HG02678 (cell line): ENCODE results near the gene DGKI.

Source experiments
- ATAC-seq: cut with Tn5 transposase; IDR thresholded peaks from one replicate; pipeline ENCODE4 v1.9.1; 2021; ENCODE audit warnings: mild to moderate bottlenecking, moderate library complexity; ENCODE audit not compliant: unreplicated experiment

The DGKI gene

DNA sequence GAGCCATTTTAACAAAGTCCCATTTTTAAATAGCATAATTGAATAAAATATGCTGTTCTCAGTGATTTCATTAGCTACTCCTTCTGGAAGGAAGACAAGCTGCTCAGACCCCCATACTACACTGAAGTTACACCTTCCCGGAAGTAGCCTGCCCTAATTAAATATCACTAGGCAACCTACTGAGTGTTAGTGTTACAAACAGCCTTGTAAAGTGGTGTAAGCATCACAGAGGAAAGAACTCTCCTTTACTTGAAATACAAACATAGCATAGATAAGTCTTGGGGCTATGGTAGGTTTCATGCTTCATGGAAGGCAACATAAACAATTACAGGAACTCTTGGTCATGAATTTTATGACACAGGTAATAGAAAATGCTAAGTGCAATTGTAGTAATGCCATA, 459.8 kb downstream of the DGKI start:
- ATAC-seq: no peak

DNA sequence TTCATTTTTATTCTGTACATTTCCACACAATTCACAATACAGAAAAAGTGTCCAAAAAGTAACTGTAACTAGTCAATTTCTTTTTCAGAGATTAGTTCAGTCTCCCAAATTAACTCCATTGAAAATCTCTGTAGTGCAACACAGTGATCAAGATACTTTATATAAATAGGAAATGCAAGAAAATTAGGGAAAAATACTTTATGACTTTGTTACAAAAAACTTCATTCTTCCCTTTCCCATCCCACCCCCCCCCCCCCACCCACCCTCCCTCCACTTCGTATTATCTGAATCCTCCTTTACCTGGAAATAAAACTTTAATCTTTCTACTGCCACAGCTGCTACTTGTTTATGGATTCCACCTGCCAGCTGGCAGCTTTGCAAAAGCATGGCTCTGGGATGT, 465.7 kb downstream of the DGKI start:
- ATAC-seq: no peak

DNA sequence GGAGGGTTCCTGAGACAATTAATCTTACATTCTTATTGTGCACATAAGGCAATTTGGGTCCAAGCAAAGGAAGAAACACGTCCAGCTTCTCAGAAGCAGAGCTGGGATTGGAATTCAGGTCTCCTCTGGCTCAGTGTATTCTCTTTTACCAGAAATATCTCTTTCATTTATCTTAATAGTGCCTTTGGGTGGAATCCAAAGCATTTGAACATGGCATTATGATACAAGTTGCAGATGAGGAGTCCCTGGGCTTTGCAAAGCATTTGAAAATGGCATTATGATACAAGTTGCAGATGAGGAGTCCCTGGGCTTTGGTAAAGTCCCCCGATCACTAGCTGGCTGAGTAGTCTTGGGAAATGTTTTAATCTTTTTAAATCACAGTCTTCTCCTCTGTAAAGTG, 473.3 kb downstream of the DGKI start:
- no peak for ATAC-seq

DNA sequence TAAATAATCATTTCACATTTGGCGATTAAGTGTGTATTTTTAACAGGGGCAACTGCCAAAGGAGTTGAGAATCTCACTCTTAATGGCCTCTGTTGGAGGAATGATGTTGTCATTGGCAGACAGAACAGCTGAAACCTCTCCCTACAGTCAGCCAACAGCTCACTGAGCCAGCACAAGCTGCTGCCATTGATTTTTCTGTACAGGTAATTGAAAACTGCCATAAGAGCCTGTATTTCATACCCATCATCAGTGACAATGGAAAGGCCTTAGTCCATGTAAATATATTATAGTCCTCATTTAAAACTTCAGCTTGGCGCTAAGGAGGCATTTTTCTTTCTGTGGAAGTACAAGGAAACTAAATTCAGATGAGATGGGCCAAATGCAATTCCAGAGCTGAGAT, 475.2 kb downstream of the DGKI start:
- no peak for ATAC-seq

DNA sequence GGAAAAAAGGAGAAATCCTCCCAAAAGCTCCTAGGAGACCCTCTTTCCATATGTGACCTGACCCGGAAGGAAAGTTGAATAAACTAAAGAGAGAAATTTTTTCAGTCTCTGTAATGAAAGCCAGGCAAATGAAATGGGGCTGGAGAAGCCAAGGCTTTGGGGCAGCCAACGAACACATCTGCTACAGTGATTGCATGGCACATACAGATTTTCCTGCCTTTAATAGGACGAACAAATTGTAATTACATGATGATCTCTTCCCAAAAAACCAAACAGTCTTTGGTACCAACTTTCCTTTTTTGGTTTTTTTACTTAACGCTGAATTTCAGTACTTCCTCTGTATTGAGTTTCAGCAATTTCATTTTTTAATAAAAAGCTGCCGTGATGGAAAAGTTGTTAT, 479.8 kb downstream of the DGKI start:
- no peak for ATAC-seq

DNA sequence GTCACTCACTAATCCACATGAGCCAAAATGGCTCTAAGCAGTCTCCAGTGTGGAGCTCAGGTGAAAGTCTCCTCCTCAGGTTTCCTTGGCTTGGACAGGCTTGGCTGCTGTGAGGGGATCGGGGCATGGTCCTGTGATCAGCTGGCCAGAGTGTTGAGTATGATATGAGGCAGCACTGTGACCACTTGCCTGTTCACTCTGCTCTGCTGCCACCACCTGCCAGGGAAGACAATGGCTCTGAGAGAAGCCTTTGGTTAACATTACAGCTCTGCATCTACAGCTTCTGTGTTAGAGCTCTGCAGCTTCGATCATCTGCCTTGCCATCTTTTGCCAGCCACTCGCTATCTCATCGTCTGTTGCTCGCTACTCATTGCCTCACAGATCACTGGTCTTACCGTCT, 483.1 kb downstream of the DGKI start:
- ATAC-seq: no peak

DNA sequence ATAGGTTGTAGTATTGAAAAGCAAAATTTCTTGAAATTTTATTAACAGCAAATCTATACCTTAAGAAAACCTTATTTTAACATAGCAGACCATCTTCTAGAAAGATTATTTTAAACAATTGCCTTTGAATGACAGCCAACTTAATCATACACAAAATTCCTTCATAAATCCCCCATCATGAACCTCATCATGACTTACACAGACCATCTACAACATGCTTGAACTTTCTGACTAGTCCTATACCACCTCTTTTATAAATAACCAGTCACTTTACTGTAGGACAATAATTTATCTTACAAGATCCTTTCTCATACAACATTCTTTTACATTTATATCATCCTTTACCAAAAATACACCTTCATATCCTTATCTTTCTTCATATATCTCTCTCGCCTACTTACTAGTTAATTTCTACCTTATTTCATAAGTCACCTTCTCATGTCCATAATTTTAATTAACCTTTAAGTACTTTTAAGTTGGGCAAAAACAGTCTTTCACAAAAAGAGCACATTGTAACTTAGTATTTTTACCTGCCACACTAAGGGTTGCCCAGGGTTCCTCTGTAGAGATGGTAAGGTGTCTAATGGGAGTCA, 486.6 kb downstream of the DGKI start:
- no peak for ATAC-seq

DNA sequence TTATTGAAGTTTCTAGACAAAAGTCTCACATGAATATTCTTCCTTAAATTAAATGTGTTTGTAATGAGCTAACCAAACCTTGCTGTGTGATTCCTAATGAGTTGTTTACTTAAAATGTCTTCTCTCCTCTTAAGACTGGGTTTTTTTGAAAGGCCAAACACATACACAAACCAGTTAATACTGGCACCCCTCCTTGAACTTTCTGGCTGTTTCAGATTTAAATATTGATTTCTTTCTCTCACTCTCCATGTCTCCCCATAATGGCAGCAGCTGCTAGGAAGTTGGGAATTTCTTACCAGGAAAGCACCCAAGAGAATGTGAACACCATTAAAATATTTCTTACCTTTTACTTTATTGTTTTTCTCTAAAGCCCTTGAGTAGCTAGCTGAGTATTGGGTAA, 491.8 kb downstream of the DGKI start:
- no peak for ATAC-seq

DNA sequence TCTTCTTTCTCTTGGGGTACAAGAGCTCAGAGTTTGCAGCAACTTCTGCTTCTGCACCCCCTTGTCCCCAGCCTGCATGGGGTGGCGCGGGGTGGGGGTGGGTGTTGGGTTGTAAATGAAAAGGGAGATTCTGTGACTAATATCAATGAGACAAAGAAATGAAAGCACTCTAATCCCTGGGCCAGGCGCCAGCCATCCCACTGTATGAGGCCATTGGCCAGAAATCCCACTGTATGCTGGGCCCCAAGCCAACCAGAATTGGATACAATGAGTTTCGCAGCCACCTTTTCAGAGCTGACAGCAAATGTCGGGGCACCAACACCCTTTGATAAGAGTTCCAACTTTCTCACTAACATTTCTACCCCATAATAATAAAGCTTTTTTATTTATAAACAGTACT, 492.4 kb downstream of the DGKI start:
- no peak for ATAC-seq

DNA sequence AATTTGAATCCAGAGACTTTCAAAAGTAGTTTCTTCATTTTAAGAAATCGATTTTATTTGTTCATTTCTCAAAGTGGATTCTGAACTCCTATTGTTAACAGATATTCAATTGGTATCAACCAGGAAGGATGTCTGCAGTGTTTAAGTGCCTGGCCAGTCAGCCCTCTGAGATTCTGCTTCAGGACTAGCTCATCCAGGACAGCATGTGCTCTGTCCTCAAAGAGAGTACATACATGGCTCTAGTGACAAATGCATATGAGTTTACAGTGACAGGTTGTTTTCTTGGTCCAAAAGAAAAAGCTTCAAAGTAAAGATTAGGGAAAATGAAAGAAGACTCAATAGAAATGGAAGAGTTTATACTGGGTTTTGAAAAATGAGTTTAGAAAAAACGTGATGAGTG, 494.8 kb downstream of the DGKI start:
- no peak for ATAC-seq

DNA sequence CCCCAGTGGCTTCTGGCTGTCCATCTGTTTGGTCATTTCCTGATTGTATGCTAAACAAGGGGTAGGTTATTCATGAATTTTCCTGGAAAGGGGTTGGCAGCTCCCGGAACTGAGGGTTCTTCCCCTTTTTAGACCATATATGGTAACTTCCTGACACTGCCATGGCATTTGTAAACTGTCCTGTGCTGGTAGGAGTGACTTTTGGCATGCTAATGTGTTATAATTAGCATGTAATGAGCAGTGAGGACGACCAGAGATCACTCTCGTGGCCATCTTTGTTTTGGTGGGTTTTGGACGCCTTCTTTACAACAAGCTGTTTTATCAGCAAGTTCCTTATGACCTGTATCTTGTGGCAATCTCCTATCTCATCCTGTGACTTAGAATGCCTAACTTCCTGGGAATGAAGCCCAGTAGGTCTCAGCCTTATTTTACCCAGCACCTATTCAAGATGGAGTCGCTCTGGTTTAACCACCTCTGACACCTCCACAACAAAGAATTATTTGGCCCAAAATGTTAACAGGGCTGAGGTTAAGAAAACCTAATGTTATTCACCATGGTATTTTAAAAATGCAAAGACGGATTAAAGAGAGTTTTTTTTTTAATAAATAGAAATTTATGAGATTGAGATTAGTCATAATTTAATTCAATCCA, 500.9 kb downstream of the DGKI start:
- no peak for ATAC-seq

DNA sequence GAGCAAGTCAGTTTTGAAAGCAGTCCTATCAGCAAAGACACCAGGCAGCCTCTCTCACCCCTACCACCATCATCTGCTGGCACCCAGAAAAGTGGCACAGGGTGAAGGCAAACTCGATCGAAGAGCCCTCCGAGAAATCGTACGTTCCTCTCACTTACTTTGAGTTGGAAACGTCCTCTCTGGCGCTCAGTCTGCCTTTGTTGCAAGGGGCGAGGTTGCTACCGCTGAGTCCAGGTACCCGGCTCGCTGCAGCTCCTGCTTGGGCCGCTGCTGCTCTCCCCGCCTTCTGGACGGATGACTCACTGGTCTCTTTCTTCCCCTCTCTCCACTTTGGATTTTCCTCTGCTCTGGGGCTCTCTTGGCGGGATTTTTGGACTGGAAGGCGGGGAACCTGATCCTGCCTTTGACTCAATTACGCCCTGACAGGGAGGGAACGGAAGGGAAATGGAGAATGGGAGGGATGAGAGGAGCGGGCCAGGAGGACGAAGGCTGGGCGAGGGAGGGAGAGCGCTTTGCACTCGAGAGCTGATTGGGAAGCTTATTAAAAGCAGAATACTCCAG, 503.4 kb downstream of the DGKI start, which contains the start of gene PTN:
TSS of gene PTN (minus strand) at position 453 of the 561 bp plus-strand sequence. CDS start 88,760 bp downstream, outside the sequence.
- ATAC-seq: no peak

DNA sequence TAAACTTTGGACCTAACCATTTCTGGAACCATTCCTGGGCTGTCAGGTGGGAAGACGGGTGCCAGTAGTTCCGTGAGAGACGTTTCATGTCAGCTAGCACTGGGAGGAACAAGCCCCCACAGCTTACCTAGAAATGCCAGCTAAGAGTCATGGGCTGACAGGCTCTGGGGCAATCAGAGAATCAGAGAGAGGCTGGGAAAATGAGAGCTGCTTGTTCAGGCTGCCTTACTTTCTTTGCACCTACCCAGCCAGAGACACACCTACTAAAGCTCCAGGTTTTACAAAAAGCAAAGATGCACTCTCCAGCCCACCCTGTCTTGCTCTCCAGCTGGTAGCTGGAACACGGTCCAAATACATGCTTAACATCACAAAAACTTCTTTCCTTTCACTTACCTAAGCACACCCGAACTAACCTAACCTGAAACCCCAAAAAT, 503.9 kb downstream of the DGKI start:
- ATAC-seq: no peak

DNA sequence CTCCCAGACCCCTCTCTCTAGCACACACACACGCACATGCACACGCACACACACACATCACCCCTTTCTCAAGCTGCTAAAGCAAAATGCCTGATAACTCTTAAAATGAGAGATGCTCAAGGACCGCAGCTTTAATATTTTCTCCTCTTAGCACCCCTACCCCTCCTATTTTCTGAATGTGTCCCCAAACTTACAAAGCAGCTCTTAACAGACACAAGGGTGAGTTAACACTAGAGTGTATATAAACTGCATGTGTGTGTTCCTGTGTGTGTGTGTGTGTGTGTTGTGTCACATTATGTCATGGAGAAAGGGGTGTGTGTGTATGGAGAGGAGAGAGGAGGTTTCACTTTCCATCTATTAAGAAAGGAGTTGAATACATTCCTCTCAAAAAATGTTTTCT, 504.5 kb downstream of the DGKI start:
- no peak for ATAC-seq

DNA sequence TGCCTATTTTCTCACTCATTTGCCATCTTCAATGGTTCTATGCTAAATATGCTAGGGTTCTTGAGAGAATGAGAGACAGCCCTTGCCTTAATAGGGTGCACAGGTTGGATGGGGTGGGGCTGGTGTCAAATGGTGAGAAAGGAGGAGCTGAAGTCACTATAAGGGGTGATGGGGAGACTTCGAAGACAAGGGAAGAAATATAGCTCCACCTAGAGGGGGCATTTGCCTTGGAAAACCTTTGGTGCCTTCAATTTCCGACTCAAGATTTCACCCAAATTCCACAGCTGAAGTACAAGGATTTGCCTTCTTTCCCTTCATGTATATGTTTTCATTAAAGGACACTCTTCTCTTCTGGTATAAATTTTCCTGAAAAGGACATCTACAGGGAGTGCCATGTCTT, 508.9 kb downstream of the DGKI start:
- ATAC-seq: no peak

DNA sequence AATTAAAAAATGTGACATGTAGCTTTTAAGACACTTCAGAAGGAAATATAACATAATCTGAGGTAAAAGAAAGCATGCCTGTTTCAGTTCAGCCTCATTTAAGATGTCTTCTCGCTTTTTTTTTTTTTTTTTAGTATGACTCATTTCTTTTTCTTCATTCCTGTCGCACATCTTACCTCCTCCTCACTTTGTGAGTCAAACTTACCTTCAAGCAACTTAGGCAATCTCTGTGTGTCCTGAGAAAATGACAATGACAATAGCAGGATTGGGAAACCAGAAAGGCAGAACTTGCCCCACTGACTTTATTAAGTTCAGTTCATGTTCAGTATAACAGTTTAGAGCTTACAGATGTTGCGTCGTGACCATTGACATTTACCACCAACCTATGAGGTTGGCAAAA, 511.0 kb downstream of the DGKI start:
- ATAC-seq: no peak

DNA sequence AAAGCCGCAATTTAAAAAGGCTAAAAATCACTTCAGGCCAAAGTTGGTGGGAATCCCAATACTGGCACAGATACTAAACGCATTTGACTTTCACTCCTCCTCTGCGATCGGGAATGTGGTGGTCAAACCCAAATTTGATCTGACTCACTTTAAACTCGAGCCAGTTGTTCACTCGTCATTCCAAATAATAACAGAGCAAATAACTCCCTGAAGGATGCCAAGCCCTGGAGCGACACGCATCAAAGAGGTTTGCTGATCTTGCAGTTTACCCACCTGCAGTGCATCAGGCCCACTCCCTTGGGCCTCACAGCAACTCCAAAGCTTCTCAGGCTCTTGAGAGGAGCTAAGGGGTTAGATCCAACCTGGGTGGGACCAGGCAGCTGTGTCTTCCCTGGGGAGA, 515.4 kb downstream of the DGKI start:
- no peak for ATAC-seq
